Endodermal cell (in vitro differentiated cells): ENCODE data around the gene OSER1. TPM values are rescaled to one million over a fixed set of nuclear protein-coding genes. Genes with fewer than 3 reads are reported as not detected.

Experiments
- DNase-seq: peaks from one replicate; pipeline ENCODE4 v3.0.0-alpha.2; 2017
- H3K27ac ChIP-seq: 2 replicates; pipeline ENCODE4 v1.5.1; 2013; ENCODE audit warnings: mild to moderate bottlenecking, low read depth, low read length, moderate library complexity
- H3K27me3 ChIP-seq: 2 replicates; pipeline ENCODE4 v1.6.1; 2013; ENCODE audit warnings: mild to moderate bottlenecking, low read length, moderate library complexity; ENCODE audit not compliant: insufficient read depth, control insufficient read depth, poor library complexity, severe bottlenecking
- H3K36me3 ChIP-seq: 2 replicates; pipeline ENCODE4 v1.7.0; 2013; ENCODE audit warnings: mild to moderate bottlenecking, low read length, moderate library complexity; ENCODE audit not compliant: control insufficient read depth, insufficient read depth
- H3K4me1 ChIP-seq: one replicate; pipeline ENCODE4 v1.7.0; 2013; ENCODE audit warnings: low read length; ENCODE audit not compliant: control insufficient read depth, insufficient read depth
- H3K4me3 ChIP-seq: 2 replicates; pipeline ENCODE4 v1.5.1; 2013; ENCODE audit warnings: mild to moderate bottlenecking, low read length, moderate library complexity
- H3K9ac ChIP-seq: 2 replicates; pipeline ENCODE4 v1.6.1; 2013; ENCODE audit warnings: mild to moderate bottlenecking, low read length, moderate library complexity; ENCODE audit not compliant: poor library complexity, severe bottlenecking; ENCODE audit errors: extremely low read depth
- H3K9me3 ChIP-seq: 2 replicates; pipeline ENCODE4 v1.6.1; 2013; ENCODE audit warnings: mild to moderate bottlenecking, low read length, moderate library complexity; ENCODE audit not compliant: control insufficient read depth
- H3K27ac Mint-ChIP-seq: 2 replicates; pipeline ENCODE4 v1.8.0; 2020; ENCODE audit warnings: mixed read lengths
- H3K27me3 Mint-ChIP-seq: 2 replicates; pipeline ENCODE4 v1.8.0; 2021; ENCODE audit warnings: mild to moderate bottlenecking, mixed read lengths; ENCODE audit not compliant: insufficient read depth
- H3K36me3 Mint-ChIP-seq: 2 replicates; pipeline ENCODE4 v1.8.0; 2020; ENCODE audit warnings: low read depth, mixed read lengths
- H3K4me1 Mint-ChIP-seq: 2 replicates; pipeline ENCODE4 v1.8.0; 2020; ENCODE audit warnings: mixed read lengths
- H3K4me3 Mint-ChIP-seq: 2 replicates; pipeline ENCODE4 v1.8.0; 2020; ENCODE audit warnings: mild to moderate bottlenecking, moderate library complexity, mixed read lengths
- H3K9me3 Mint-ChIP-seq: 2 replicates; pipeline ENCODE4 v1.8.0; 2020; ENCODE audit warnings: mild to moderate bottlenecking, mixed read lengths
- CTCF ChIP-seq: fragments of 200-600 bp; sonication (generic); conservative IDR thresholded peaks from 2 replicates; pipeline ENCODE4 v1.5.0; 2021; ENCODE audit warnings: antibody characterized with exemption, mild to moderate bottlenecking
- WGBS, 2 experiments: methylation state at CpG; one replicate each; pipeline versions ENCODE4 v1.1.5 to v1.1.7; 2013; ENCODE audit warnings: missing lambda C conversion rate in 2 of 2, mixed read lengths in 1 of 2; ENCODE audit not compliant: insufficient coverage in 1 of 2, insufficient read length in 1 of 2; 5-methylcytosine and 5-hydroxymethylcytosine counted together
- total RNA-seq, 2 donors: library from RNA; stranded (reverse); fragmentation: NEBNext Ultra II Directional in 1 of 2; extraction: Animal tissue kit (Norgen Biotek cat#: 25700) in 1 of 2; gene quantifications; 2 replicates in 1 of 2; 3 replicates in 1 of 2; pipeline ENCODE4 v1.2.1, GENCODE V29; 2021

The OSER1 gene
- total RNA-seq, 2 donors from 2014 or later = 34.2 to 38.7 TPM

GRCh38 chr20:44187054-44187771 is 23.4 kb downstream of the OSER1 start, which contains the start of gene JPH2:
Gene JPH2, minus strand, starts transcription at chr20:44187188. Its CDS starts 483 bp downstream, at chr20:44186705.
- H3K9ac ChIP-seq = peak within 1 kb of the TSS; percentile 26
- no peak for TF ChIP-seq CTCF
- H3K4me3 Mint-ChIP-seq = peak within 1 kb of the TSS; percentile 58
- no peaks in the 10 kb centered on the region for H3K36me3 ChIP-seq
- peaks cover 18% of the 10 kb centered on the region for H3K4me1 Mint-ChIP-seq
- H3K36me3 Mint-ChIP-seq = no peaks in the 10 kb centered on the region
- 0 to 10% methylated on average over 2 to 22 of the region's 24 CpGs for WGBS, 2 experiments
- peaks cover 8% of the 10 kb centered on the region for H3K27me3 Mint-ChIP-seq
- H3K4me3 ChIP-seq = peak within 1 kb of the TSS; percentile 71
- peak within 1 kb of the TSS; percentile 19 for H3K27ac ChIP-seq
- H3K9me3 ChIP-seq = no peaks in the 10 kb centered on the region
- no peaks in the 10 kb centered on the region for H3K27me3 ChIP-seq
- peak within 1 kb of the TSS; percentile 79 for H3K27ac Mint-ChIP-seq
- peaks cover 9% of the 10 kb centered on the region for H3K4me1 ChIP-seq
- peak; percentile 85 for DNase-seq
- no peaks in the 10 kb centered on the region for H3K9me3 Mint-ChIP-seq

GRCh38 chr20:44186674-44187053 is 23.9 kb downstream of the OSER1 start:
- Mint-ChIP-seq H3K4me3 (peak overlapping the region; percentile 58), H3K27ac (no peak overlapping the region), H3K4me1 (peaks cover 23% of the 10 kb centered on the region), H3K9me3 (no peaks in the 10 kb centered on the region), H3K27me3 (peaks cover 8% of the 10 kb centered on the region), H3K36me3 (no peaks in the 10 kb centered on the region)
- H3K4me3 ChIP-seq = peak overlapping the region; percentile 71
- WGBS, 2 experiments = 33 to 41% methylated on average over 3 to 14 of the region's 14 CpGs
- peak overlapping the region; percentile 26 for H3K9ac ChIP-seq
- H3K27me3 ChIP-seq = no peaks in the 10 kb centered on the region
- H3K9me3 ChIP-seq = no peaks in the 10 kb centered on the region
- peaks cover 9% of the 10 kb centered on the region for H3K4me1 ChIP-seq
- DNase-seq = no peak
- H3K36me3 ChIP-seq = no peaks in the 10 kb centered on the region
- no peak for TF ChIP-seq CTCF
- no peak overlapping the region for H3K27ac ChIP-seq

- no peaks in the 10 kb centered on the region for H3K36me3 Mint-ChIP-seq
- no peak overlapping the region for H3K27ac Mint-ChIP-seq
- H3K9me3 Mint-ChIP-seq = no peaks in the 10 kb centered on the region
- Histone ChIP-seq H3K9me3 (no peaks in the 10 kb centered on the region), H3K4me3 (peak overlapping the region; percentile 71), H3K27ac (no peak overlapping the region), H3K27me3 (no peaks in the 10 kb centered on the region), H3K9ac (no peak overlapping the region), H3K4me1 (peaks cover 9% of the 10 kb centered on the region), H3K36me3 (no peaks in the 10 kb centered on the region)
- WGBS, 2 experiments = 86 to 92% methylated on average over 11 to 14 of the region's 14 CpGs
- H3K4me3 Mint-ChIP-seq = peak overlapping the region; percentile 58
- TF ChIP-seq CTCF = no peak
- peaks cover 8% of the 10 kb centered on the region for H3K27me3 Mint-ChIP-seq
- peaks cover 27% of the 10 kb centered on the region for H3K4me1 Mint-ChIP-seq
- DNase-seq = no peak
Observed at GRCh38 chr20:44186201-44186600, 24.4 kb downstream of the OSER1 start.
